ENCODE measurements around the gene ROMO1.

ROMO1 gene

DNA sequence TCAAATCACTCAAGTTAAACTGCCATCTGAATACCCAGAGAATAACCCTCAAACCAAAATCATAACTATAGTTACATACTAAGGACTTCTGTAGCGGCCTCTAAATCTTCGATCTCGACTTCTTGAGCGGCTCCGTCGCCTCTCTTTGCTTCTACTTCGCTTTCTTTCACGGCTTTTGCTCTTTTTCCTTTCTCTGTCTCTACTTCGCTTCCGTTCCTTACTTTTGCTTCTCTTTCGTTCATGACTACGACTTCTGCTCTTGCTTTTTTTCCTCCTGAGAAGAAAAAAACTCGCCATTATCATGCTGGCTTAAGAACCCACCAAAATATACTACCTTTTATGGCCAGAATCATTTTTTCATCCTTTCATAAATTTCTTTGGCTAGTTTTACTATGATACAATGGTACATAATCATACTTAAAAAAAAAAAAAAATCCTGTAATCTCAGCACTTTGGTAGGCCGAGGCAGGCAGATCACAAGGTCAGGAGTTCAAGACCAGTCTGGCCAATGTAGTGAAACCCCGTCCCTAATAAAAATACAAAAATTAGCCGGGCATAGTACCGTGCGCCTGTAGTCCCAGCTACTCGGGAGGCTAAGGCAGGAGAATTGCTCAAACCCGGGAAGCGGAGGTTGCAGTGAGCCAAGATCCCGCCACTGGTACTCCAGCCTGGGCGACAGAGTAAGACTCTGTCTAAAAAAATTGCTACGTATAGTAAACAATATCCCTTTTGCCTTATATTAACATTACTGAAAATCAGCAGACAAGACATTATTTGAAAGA is 32.8 kb downstream of the ROMO1 start:
- DNase-seq, result no peak

- no peak for DNase-seq
Observed at GRCh38 chr20:35732644-35732982, 33.4 kb downstream of the ROMO1 start.

DNA sequence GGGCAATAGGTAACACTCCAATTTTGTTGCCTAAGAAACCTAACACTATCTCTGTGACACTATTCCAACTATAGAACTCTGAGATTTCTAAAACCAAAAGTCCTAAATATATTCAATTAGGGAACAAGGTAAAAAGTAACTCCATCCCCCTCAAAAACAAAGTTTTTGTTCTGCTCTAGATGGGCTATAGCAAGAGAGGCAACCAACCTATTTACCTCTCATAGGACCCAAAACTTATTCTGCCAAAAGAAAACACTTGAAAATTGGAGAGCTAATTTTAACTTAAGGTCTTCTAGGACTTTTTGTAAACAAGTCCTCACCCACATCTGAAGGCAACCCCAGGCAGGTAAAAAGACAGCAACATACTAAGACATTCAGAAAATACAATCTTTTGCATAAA is 35.2 kb downstream of the ROMO1 start:
- DNase-seq, result no peak

DNA sequence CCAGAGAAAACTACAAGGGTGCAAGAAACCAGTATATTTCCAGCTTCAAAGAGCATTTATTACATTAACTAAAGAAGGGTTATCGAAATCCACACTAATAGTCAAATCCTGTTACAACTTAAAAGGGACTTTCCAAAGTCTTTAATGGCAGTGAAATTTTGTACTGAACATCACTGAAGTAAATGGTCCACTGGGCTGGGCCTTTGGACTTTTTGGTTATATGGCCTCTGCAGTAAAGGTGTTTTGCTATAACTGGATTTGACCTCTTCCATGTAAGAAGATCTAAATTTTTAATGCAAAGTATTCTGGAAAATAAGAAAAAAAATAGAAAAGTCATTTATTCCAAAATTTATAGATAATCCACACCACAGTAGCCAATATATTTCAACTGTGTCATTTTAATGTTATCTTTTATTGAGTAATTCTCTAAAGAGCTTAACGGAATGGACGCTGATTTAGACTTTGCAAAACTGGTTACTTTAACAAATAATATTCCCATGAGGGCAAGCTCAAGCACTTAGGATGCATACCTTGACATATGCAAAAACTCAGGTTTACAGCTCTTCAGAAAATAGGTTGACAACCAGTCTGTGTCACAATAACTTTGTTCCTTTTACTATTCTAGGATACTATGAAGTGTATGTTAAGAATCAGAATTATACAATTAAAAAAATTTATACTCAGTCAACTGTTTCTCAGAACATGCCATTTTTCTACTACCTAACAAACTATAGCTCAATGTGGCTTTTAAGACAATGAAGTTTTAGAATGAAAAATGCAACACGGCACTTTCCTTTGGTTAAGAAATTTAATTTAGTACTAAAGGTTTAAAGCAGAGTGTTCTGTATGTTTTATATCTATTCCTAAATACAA is 35.8 kb downstream of the ROMO1 start:
- DNase-seq, result no peak

- DNase-seq, result no peak
Observed at GRCh38 chr20:35735826-35736470, 36.7 kb downstream of the ROMO1 start.

DNA sequence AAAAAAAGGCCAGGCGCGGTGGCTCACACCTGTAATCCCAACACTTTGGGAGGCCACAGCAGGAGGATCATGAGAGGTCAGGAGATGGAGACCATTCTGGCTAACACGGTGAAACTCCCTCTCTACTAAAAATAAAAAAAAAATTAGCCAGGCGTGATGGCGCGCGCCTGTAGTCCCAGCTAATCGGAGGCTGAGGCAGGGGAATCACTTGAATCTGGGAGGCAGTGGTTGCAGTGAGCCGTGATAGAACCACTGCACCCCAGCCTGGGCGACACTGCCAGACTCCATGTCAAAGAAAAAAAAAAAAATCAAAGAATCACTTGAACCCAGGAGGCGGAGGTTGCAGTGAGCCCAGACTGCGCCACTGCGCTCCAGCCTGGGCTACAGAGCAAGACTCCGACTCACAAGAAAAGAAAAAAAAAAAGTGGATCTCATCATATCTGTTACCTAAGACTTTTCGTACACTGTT is 38.7 kb downstream of the ROMO1 start:
- no peak for DNase-seq

DNA sequence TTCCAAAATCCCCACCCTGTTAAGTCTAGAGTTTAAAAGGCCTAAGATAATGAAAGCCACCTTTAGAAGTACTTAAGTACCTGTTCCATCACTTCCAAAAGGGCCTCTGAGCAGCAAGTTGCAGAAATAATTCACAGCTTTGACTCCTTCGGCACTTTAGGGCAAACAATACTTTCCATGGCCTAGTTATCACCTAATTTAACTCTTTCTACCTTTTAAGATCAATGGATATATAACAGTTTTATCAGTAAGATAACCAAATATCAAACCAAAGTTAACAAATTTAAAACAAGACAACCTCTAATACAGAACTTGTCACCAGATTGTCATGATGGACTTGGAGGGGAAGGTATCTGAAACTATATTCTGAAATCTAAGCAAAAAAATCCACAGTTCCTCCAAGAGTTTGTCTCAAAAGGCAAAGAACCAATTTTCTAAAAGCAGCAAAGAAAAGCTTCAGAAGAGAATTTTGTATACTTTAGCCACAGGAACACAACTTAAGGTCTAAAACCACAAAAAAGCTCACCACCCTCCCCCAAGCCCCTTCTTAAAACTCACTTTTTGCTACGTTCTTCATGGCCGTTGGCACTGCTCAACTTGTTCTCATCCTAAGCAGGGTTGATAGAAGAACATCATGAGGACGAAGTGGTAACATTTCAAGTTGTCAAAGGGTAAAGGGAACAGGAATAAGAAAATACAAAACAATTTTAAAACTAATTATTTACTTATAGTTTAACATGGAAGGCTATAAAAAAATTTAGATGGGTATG is 39.4 kb downstream of the ROMO1 start:
- no peak for DNase-seq

- peak in 1 of 5 experiments; percentile 71 for DNase-seq
Observed at GRCh38 chr20:35739294-35740163, 40.3 kb downstream of the ROMO1 start.

- peak; percentile 91 to 100 (median 99) for DNase-seq
Observed at GRCh38 chr20:35741892-35742740, 42.9 kb downstream of the ROMO1 start, which contains the start of gene RBM39. Gene RBM39 (minus strand): TSS chr20:35742260. CDS start chr20:35740874, 1,386 bp downstream.

DNA sequence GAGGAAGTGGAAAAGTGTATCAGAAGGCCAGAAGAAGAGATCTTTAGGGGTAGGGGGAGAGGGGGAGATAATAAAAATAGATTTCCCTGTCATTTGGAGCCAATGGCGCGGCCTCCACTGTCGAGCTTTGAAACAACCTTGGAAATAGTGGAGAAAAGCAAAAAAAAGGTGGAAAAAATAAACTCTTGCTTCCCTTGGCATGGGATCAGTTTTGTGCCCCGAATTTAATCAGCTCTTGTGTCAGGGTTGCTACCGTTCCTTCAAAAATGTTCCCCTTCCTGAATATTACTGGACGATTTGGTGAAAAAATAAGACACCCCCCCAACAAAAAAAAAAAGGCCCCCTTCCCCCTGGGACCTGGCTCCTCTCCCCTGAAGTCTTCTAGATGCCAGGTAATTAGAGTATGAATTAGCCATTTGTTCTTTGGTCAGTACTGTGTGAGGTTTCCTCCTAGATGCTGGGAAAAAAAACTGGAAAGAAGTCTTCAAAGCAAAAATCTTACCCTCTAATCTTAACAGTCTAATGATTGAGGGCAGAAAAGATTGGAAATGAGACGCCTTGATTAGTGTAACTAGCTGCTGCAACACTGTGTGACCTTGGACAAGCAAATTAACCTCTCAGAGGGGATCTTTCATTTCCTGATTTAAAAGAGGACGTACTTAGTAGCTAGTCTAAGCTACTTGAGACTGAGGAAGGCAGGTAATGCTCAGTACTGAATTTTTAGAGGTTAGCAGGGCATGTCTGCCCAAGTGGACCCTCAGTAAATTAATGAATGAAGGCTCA is 43.7 kb downstream of the ROMO1 start:
- DNase-seq, result peak in 1 of 5 experiments; percentile 80

GRCh38 chr20:35743693-35744491 is 44.7 kb downstream of the ROMO1 start:
- DNase-seq, result peak in 1 of 5 experiments; percentile 50

GRCh38 chr20:35744492-35744841 is 45.3 kb downstream of the ROMO1 start:
- DNase-seq, result peak in 1 of 5 experiments; percentile 13
